Large intestine (tissue), 3 donors: ENCODE data around the gene ABI2. TPM values are rescaled to one million over a fixed set of nuclear protein-coding genes. Genes with fewer than 3 reads are reported as not detected.
"Not testable (repeated sequence)": the region's sequence is repeated elsewhere in the genome, so short reads cannot be mapped to it uniquely, and the experiment has no call there.

Experiments used
- DNase-seq, 2 donors: peaks; one replicate each; pipeline versions ENCODE4 v3.0.0 to v3.0.0-alpha.2; 2013
- H3K27ac ChIP-seq: one replicate; pipeline ENCODE4 v1.5.1; 2013; ENCODE audit warnings: low read length
- H3K27me3 ChIP-seq: 2 replicates; pipeline ENCODE4 v1.6.1; 2013; ENCODE audit warnings: low read length; ENCODE audit not compliant: control insufficient read depth, insufficient read depth
- H3K36me3 ChIP-seq: 2 replicates; pipeline ENCODE4 v1.6.1; 2013; ENCODE audit warnings: low read length; ENCODE audit not compliant: control insufficient read depth, insufficient read depth
- H3K4me1 ChIP-seq: one replicate; pipeline ENCODE4 v1.6.1; 2013; ENCODE audit warnings: low read length; ENCODE audit not compliant: control insufficient read depth, insufficient read depth
- H3K4me3 ChIP-seq: one replicate; pipeline ENCODE4 v1.5.1; 2013; ENCODE audit warnings: low read length
- H3K9me3 ChIP-seq: one replicate; pipeline ENCODE4 v1.6.1; 2013; ENCODE audit warnings: mild to moderate bottlenecking, low read depth, low read length, moderate library complexity; ENCODE audit not compliant: control insufficient read depth
- WGBS: methylation state at CpG from one replicate; pipeline ENCODE4 v1.1.5; 2013; ENCODE audit warnings: low lambda C conversion rate; ENCODE audit not compliant: insufficient coverage; 5-methylcytosine and 5-hydroxymethylcytosine counted together
- polyA plus RNA-seq: library from polyadenylated mRNA; unstranded; fragments of 120-200 nt; gene quantifications from one replicate; pipeline ENCODE4 v1.2.1, GENCODE V29; 2013

Gene ABI2
- polyA plus RNA-seq, 1 donor, result 27.7 TPM

DNA sequence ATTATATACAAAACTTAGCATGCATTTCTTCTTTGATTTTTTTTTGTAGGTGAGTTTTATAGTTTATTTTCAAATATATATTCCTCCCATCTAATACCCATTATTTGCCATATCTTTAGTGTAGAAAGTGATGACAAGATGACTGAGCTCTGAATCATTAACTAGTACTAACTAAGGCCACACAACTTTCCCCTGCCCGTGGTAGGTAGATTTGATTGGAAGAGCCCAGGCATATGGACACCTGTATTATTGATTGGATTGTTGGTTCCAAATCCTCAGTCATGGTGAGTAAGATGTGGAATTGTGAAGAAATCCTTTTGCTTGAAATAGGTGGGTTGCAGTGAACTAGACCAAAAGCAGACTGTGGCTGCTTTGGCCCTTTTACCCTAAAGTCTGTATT is 54.8 kb downstream of the ABI2 start:
- no peaks in the 10 kb centered on the region for H3K27me3 ChIP-seq
- no peaks in the 10 kb centered on the region for H3K9me3 ChIP-seq
- no peak overlapping the region for H3K4me3 ChIP-seq
- WGBS, result no CpG with 5 or more reads among the region's 1 CpG
- H3K36me3 ChIP-seq, result peaks cover 4% of the 10 kb centered on the region
- H3K4me1 ChIP-seq, result no peaks in the 10 kb centered on the region
- no peak for DNase-seq
- H3K27ac ChIP-seq, result no peak overlapping the region

DNA sequence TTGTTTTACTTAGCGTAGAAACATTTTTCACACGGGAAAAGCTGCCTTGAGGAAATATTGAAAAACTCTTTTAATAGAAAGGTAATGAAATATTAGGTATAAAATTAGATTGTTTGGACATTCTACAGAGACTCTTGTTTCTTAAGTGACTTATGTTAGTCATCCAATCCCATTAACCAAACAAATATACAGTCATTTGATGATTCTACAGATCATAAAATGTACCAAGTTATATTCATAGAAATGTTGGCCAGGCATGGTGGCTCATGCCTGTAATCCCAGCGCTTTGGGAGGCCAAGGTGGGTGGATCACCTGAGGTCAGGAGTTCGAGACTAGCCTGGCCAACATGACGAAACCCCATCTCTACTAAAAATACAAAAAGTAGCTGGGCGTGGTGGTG is 60.0 kb downstream of the ABI2 start:
- not testable (repeated sequence) for H3K36me3 ChIP-seq

DNA sequence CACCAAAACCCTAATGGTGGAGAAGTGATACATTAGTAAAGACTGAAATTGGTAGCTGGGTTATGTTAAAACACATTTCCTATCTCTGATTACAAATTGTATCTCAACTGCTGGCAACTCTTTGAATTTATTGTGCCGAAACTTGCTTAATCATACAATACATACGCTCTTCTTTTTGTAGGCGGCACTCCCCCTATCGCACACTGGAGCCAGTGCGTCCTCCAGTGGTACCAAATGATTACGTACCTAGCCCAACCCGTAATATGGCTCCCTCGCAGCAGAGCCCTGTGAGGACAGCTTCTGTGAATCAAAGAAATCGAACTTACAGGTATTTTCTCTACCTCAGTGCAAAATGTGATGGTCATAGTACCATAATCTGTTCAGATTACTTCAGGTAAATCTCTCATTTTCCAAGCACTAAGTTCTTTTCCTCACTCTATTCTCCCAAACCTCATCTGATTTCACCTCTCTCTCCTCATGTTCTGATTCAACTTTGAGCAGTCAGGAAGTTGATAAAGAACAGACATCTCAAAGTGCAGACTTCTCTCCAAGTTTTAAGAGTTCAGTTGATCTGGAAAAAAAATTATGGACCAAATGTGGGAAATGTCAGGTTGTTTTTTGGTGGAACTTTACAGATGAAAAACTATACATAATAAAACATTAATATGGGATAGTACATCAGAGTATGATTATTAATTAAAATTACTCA is 66.5 kb downstream of the ABI2 start:
- no peaks in the 10 kb centered on the region for H3K27me3 ChIP-seq
- DNase-seq, result no peak
- peaks cover 15% of the 10 kb centered on the region for H3K36me3 ChIP-seq
- H3K4me1 ChIP-seq, result no peaks in the 10 kb centered on the region
- H3K27ac ChIP-seq, result no peak overlapping the region
- no CpG with 5 or more reads among the region's 9 CpGs for WGBS
- no peaks in the 10 kb centered on the region for H3K9me3 ChIP-seq
- H3K4me3 ChIP-seq, result no peak overlapping the region

More for the DNA sequence above, 60.0 kb downstream of the ABI2 start:
- DNase-seq, H3K27me3 ChIP-seq, H3K9me3 ChIP-seq, H3K4me3 ChIP-seq, H3K27ac ChIP-seq, H3K4me1 ChIP-seq: not testable (repeated sequence)
- 83% methylated on average over 2 of the region's 6 CpGs for WGBS

DNA sequence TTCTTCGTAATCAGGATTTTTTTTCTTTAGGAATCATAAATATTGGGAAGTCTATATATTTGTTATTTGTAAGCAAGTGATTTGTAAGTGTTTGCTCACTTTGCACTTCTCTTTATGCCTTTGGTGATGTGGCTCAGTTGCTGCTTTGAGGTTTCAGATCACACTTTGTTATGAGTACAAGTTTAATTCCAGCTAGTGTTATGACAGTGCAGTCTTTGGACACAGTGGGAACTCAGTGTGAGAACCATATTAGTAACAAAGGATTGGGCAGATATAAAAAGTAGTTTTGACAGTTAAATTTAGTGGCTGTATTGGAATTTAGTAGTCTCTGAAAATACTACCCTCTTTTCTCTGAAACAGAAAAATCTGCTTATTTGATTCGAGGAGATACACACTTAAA is 67.7 kb downstream of the ABI2 start:
- Histone ChIP-seq H3K36me3 (peaks cover 15% of the 10 kb centered on the region), H3K27ac (no peak overlapping the region), H3K9me3 (no peaks in the 10 kb centered on the region), H3K4me1 (no peaks in the 10 kb centered on the region), H3K4me3 (no peak overlapping the region), H3K27me3 (no peaks in the 10 kb centered on the region)
- no CpG with 5 or more reads among the region's 2 CpGs for WGBS
- no peak for DNase-seq

DNA sequence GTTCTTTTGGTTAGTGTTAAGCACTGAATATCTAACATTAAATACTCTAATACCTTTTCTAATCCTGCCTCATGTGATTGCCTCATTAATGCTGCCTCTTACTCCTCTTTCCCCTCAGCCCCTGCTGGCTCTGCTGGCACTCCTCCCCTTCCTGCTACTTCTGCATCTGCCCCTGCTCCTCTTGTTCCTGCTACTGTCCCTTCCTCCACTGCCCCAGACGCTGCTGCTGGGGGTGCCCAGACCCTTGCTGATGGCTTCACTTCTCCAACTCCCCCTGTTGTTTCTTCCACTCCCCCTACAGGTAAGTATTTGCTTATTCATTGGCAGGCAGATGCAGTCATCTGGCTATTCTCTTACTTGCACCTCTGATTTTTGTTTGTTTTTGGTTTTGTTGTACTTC is 68.5 kb downstream of the ABI2 start:
- no peaks in the 10 kb centered on the region for H3K9me3 ChIP-seq
- H3K36me3 ChIP-seq, result peaks cover 17% of the 10 kb centered on the region
- no peak overlapping the region for H3K27ac ChIP-seq
- H3K4me3 ChIP-seq, result no peak overlapping the region
- no CpG with 5 or more reads among the region's 1 CpG for WGBS
- H3K4me1 ChIP-seq, result no peaks in the 10 kb centered on the region
- no peak for DNase-seq
- H3K27me3 ChIP-seq, result no peaks in the 10 kb centered on the region

DNA sequence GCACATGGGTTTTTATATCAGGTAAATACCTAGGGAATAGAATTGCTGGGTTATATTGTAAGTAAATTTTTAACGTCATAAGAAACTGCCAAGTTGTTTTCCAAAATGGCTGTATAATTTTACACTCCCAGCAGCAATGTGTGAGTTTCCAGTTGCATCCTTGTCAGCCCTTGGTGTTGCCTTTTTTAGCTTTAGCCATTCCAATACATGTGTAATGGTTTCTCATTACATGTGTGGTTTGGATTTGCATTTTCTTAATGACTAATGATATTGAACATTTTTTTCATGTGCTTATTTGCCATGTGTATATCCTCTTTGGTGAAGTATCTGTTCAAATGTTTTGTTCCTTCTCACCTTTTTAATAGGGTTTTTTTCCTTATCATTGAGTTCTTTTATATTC is 70.8 kb downstream of the ABI2 start:
- Histone ChIP-seq H3K9me3 (no peaks in the 10 kb centered on the region), H3K4me3 (no peak overlapping the region), H3K4me1 (no peaks in the 10 kb centered on the region), H3K27ac (no peak overlapping the region), H3K27me3 (no peaks in the 10 kb centered on the region), H3K36me3 (peaks cover 24% of the 10 kb centered on the region)
- WGBS, result no CpG with 5 or more reads among the region's 1 CpG
- no peak for DNase-seq

DNA sequence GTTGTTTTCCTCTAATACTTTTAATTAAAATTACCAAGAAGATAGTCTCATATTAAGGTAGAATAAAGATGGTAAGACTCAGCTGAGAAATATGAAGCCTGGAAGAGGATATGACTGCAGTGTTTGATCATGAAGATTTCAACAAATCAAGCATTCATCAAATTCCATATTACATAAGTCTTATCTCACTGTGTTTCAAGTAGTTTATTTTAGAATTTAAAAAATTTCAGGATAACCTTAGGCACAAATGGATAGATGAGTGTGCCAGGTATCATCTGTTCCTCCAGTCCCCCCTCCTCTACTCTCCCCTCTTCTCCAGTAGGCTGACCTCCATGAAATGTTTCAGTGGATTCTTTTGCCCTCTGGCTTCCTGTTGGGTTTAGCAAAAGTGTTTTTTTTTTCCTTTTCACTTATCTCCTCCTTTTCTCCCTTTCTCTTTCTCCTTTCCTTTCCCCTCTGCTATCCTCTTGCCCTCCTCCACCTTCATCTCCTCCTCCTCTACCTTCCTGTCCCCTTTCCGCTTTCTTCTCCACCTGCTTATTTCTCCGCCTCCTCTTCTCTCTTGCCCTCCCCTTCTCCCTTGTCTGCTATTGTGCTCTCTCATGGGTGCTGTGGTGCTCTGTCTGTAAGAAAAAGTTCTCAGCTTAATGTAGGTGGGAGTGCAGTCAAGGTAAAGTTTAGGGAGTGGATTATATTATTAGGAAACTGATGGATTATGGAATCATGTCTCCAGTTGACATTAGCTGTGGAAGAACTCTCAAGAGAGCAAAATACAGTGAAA is 72.8 kb downstream of the ABI2 start:
- DNase-seq, result no peak
- H3K4me3 ChIP-seq, result no peak overlapping the region
- no CpG with 5 or more reads among the region's 2 CpGs for WGBS
- H3K36me3 ChIP-seq, result peaks cover 17% of the 10 kb centered on the region
- no peak overlapping the region for H3K27ac ChIP-seq
- no peaks in the 10 kb centered on the region for H3K9me3 ChIP-seq
- no peaks in the 10 kb centered on the region for H3K4me1 ChIP-seq
- H3K27me3 ChIP-seq, result no peaks in the 10 kb centered on the region

DNA sequence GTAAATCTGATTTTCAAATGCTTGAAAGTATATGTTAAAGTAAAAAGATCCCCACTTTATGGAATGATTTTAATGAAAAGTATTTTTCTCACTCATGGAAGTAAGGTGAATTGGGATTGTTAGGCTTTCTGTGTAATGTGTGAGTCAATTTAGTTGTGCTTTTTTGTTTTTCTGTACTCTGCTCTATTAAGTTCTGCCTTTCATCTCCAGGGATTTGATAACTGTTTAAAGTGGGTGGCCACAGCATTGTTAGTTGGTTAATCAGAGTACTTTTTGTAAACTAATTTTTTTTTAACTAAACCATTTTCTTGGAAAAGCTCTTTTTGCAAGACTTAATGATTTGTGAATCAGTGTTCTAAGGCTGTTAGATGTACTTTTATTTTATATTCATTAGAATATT is 76.8 kb downstream of the ABI2 start:
- Histone ChIP-seq H3K4me1 (no peaks in the 10 kb centered on the region), H3K36me3 (peaks cover 19% of the 10 kb centered on the region), H3K9me3 (no peaks in the 10 kb centered on the region), H3K27ac (no peak overlapping the region), H3K27me3 (no peaks in the 10 kb centered on the region), H3K4me3 (no peak overlapping the region)
- DNase-seq, result no peak

DNA sequence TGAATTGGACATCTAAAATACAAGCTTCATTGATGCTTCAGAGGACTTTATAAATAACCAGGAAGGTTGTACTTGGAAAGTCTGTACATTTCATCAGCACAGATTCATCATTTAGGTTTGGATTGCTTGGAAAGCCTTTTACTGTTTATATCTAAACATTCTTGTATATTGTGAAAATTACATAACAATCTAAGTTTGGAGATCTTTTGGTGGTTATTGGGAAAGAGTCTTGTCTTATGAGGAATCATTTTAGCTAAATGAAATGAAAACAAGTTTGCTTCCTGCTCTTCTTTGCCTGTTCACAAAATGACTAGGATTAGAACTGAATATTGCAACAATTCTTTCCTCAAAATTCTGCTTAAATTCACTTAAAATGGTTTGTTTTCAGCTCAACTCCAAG is 79.3 kb downstream of the ABI2 start:
- no peak for DNase-seq
- H3K36me3 ChIP-seq, result peaks cover 23% of the 10 kb centered on the region

DNA sequence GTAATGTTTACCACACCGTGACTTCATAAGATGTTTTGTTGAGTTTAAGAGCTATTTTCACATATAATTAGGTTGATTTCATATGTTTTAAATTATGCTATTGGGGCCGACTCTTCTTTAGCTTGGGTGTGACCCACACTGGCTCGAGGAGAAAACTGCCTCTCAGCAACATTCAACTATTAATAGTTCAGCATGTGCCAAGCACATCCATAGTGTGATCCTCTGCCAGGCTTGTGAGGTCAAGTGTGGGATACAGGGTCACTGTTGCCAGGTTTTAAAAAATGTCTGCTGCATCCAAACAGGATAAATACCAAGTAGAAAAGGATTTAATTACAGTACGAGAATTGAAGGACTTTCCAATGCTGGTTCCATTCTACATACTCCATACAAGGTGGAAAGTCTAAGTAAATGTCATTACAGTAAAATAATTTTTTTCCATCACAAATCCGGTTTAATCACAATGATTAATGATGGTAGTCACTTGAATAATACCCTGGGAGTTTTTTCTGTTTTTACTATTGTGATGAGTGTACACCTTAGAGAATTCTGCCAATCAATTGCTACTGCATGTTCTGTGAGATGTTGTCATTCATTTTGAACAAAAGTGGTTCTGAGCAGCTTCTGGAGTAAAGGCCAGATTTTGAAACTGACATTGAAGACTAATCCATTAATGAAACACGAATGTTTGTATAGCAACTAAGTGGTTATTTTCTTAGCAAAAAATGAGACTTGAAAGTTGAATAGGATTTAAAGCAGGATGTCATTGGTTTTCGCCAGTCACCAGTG is 84.5 kb downstream of the ABI2 start:
- H3K27me3 ChIP-seq, result no peaks in the 10 kb centered on the region
- peaks cover 13% of the 10 kb centered on the region for H3K36me3 ChIP-seq
- DNase-seq, result no peak
- no peaks in the 10 kb centered on the region for H3K9me3 ChIP-seq
- H3K4me1 ChIP-seq, result no peaks in the 10 kb centered on the region
- 100% methylated on average over 3 of the region's 7 CpGs for WGBS
- no peak overlapping the region for H3K27ac ChIP-seq
- no peak overlapping the region for H3K4me3 ChIP-seq

More for the DNA sequence above, 79.3 kb downstream of the ABI2 start:
- Histone ChIP-seq H3K4me3 (no peak overlapping the region), H3K27me3 (no peaks in the 10 kb centered on the region), H3K4me1 (no peaks in the 10 kb centered on the region), H3K9me3 (no peaks in the 10 kb centered on the region), H3K27ac (no peak overlapping the region)
